IPS-15b (cell line): Measurements from ENCODE around the gene B2M.

ENCODE experiments used
- H3K27me3 ChIP-seq: one replicate; pipeline ENCODE4 v1.6.1; 2013; ENCODE audit warnings: low read length; ENCODE audit not compliant: control insufficient read depth, insufficient read depth
- H3K36me3 ChIP-seq: one replicate; pipeline ENCODE4 v1.6.1; 2013; ENCODE audit warnings: low read length; ENCODE audit not compliant: control insufficient read depth, insufficient read depth
- H3K4me1 ChIP-seq: one replicate; pipeline ENCODE4 v1.6.1; 2013; ENCODE audit warnings: mild to moderate bottlenecking, low read length; ENCODE audit not compliant: control insufficient read depth, insufficient read depth
- H3K4me3 ChIP-seq: one replicate; pipeline ENCODE4 v1.5.1; 2013; ENCODE audit warnings: low read depth, low read length
- H3K9ac ChIP-seq: one replicate; pipeline ENCODE4 v1.6.1; 2013; ENCODE audit warnings: low read depth, mild to moderate bottlenecking, low read length
- H3K9me3 ChIP-seq: one replicate; pipeline ENCODE4 v1.6.1; 2013; ENCODE audit warnings: mild to moderate bottlenecking, low read length; ENCODE audit not compliant: control insufficient read depth, insufficient read depth

The B2M gene

GRCh38 chr15:44711096-44711742, at the start of gene B2M, which contains the start of gene PATL2:
Gene B2M (plus strand): TSS chr15:44711517. CDS start chr15:44711547, 30 bp downstream.
Gene PATL2 (minus strand): TSS chr15:44711323. CDS start chr15:44676490, 34,833 bp downstream.
- peak within 1 kb of the TSS; percentile 79 for H3K9ac ChIP-seq
- peak within 1 kb of the TSS; percentile 91 for H3K4me3 ChIP-seq
- H3K36me3 ChIP-seq: peaks cover 4% of the 10 kb centered on the region
- peaks cover 4% of the 10 kb centered on the region for H3K27me3 ChIP-seq
- H3K9me3 ChIP-seq: no peaks in the 10 kb centered on the region
- no peaks in the 10 kb centered on the region for H3K4me1 ChIP-seq

DNA sequence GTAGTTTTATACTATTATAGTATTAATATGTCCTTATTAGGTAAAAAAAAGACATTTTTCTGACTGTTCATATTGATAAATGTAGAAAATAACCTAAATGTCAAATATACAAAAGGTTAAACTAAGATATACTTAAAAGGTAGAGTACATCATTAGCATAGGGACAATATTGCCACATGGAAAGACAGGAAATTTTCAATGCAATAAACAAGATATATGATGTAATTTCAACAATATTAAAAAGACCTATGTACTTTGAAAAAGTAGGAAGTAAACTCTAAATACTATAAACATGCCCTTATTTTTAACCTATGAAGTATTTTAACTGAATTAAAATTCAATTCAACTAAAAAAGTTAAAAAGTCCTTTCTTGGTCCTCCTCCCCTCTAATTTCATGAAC, 49.7 kb upstream of the B2M start:
- no peak overlapping the region for H3K9ac ChIP-seq
- H3K9me3 ChIP-seq: no peaks in the 10 kb centered on the region
- H3K4me3 ChIP-seq: no peak overlapping the region

DNA sequence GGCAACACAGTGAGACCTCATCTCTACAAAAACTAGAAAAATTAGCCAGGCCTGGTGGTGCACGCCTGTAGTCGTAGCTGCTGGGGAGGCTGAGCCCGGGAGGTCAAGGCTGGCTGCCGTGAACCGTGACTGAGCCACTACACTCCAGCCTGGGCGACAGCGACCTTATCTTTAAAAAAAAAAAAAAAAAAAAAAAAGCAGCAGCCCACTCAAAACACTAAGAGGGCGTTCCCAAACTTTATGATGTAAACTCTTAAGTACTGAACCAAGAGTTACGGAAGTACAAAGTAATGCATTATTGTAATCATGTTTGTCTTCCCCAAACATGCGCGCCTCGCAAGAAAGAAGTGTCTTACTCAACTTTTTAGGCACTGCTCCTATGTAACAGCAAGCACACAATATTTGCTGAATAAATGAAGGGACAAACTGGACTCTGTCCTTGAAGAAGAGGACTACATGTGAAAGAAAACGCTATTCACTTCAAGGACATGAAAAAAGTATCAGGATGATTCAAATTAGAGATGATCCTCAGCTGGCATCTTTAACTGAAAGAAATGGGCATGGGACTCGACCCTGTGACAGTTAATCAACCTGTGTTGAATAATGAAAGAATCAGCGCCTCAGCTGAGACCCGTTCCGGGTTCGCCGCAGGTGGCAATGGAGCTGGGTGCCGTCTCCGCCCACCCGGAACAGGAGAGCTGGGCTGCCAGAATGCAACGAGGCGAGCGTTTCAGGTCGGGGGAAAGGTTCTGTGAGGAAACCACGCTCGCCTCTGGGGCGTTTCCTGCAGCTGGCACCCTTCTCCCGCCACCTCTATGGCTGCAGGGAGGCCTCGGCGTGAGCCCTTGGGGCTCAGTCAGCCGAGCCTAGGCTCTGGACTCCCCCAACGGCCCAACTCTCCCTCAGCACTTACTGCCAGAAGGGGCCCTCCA, 48.6 kb upstream of the B2M start:
- peak overlapping the region; percentile 86 for H3K9ac ChIP-seq
- no peaks in the 10 kb centered on the region for H3K9me3 ChIP-seq
- no peaks in the 10 kb centered on the region for H3K36me3 ChIP-seq
- peaks cover 4% of the 10 kb centered on the region for H3K4me1 ChIP-seq
- no peaks in the 10 kb centered on the region for H3K27me3 ChIP-seq
- peak overlapping the region; percentile 95 for H3K4me3 ChIP-seq

More for the DNA sequence above, 49.7 kb upstream of the B2M start:
- Histone ChIP-seq H3K4me1 (peaks cover 4% of the 10 kb centered on the region), H3K27me3 (no peaks in the 10 kb centered on the region), H3K36me3 (no peaks in the 10 kb centered on the region)

DNA sequence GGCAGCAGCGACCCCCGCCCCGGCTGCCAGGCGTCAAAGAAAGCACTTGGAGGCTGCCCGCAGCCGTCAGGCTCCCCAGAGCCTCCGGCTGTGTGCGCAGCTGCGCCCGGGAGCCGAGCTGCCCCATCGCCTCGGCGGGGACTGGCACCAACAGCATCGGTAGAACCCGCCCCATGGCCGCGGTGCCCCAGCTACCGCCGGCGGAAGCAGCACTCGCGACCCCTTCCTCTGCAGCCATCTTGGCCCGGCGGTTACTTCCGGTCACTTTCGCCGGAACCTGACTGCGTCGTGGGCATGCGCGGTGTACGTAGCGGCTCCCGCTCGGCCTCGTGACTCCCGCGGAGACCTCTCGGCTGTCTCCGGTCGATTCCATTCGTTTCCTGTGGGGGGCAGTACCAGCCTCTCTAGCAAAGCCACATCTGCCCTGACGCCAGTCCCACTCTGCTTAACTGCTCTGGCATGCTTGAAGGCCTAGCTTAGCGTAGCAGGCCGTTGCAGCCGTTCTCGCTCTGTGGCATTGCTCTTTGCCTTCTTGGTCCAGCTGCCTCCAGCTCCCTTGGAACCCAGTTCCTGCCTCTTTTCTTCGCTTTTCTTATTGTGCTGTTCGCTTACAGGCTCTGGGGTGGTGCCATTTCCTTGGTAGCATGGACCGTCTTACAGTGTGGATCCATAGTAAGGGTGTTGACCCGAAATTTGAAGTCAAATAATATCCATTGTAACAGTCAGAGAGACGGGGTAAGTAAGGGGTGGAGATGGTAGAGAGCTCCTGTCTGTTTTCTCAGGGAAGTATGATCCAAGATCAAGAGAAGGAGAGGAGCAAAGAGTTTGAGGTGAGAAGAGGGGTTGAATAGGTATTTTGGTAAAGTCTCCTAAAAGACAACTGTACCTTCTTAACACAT, 47.7 kb upstream of the B2M start, which contains the start of gene SPG11:
TSS of gene SPG11 (minus strand) at position 253 of the 899 bp plus-strand sequence. CDS start at position 238, 15 bp downstream.
- Histone ChIP-seq H3K4me3 (peak within 1 kb of the TSS; percentile 95), H3K36me3 (no peaks in the 10 kb centered on the region), H3K27me3 (no peaks in the 10 kb centered on the region), H3K4me1 (peaks cover 4% of the 10 kb centered on the region), H3K9me3 (no peaks in the 10 kb centered on the region), H3K9ac (peak within 1 kb of the TSS; percentile 86)

GRCh38 chr15:44666210-44667038, 44.9 kb upstream of the B2M start:
- no peaks in the 10 kb centered on the region for H3K9me3 ChIP-seq
- H3K36me3 ChIP-seq: no peaks in the 10 kb centered on the region
- no peaks in the 10 kb centered on the region for H3K27me3 ChIP-seq
- no peak overlapping the region for H3K9ac ChIP-seq
- peaks cover 4% of the 10 kb centered on the region for H3K4me1 ChIP-seq
- no peak overlapping the region for H3K4me3 ChIP-seq

GRCh38 chr15:44667039-44667360, 44.3 kb upstream of the B2M start:
- Histone ChIP-seq H3K9ac (no peak overlapping the region), H3K4me3 (no peak overlapping the region), H3K9me3 (no peaks in the 10 kb centered on the region), H3K4me1 (peaks cover 4% of the 10 kb centered on the region), H3K27me3 (no peaks in the 10 kb centered on the region), H3K36me3 (no peaks in the 10 kb centered on the region)

- Histone ChIP-seq H3K9ac (no peak overlapping the region), H3K4me1 (peaks cover 4% of the 10 kb centered on the region), H3K27me3 (no peaks in the 10 kb centered on the region), H3K4me3 (no peak overlapping the region), H3K9me3 (no peaks in the 10 kb centered on the region), H3K36me3 (no peaks in the 10 kb centered on the region)
Measured at GRCh38 chr15:44668921-44669320, 42.4 kb upstream of the B2M start.

GRCh38 chr15:44670087-44670950, 41.0 kb upstream of the B2M start:
- no peak overlapping the region for H3K9ac ChIP-seq
- H3K36me3 ChIP-seq: no peaks in the 10 kb centered on the region
- no peaks in the 10 kb centered on the region for H3K9me3 ChIP-seq
- H3K4me1 ChIP-seq: no peaks in the 10 kb centered on the region
- no peaks in the 10 kb centered on the region for H3K27me3 ChIP-seq
- H3K4me3 ChIP-seq: no peak overlapping the region

DNA sequence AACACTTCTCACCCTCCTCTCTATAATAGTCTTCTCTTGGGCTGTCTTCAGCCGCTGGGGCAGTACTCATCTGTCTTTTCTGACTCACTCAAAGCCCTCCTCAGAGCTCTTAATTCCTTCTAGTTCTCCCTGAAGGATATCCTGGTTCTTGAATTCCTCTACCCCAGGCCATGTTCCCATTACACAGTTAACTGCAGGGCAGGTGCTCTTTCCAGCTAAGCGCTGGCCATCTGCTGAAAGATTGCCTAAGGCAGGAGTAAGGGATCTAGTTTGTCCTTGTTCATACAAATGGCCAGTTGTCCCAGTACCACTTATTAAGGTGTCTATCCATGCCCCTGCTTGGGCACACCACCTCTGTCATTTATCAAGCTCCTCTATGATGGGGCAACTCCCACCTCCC, 37.7 kb upstream of the B2M start:
- Histone ChIP-seq H3K36me3 (no peaks in the 10 kb centered on the region), H3K4me1 (no peaks in the 10 kb centered on the region), H3K9ac (no peak overlapping the region), H3K9me3 (no peaks in the 10 kb centered on the region), H3K4me3 (no peak overlapping the region), H3K27me3 (no peaks in the 10 kb centered on the region)

GRCh38 chr15:44675911-44676310, 35.4 kb upstream of the B2M start:
- Histone ChIP-seq H3K27me3 (no peaks in the 10 kb centered on the region), H3K9me3 (no peaks in the 10 kb centered on the region), H3K4me1 (no peaks in the 10 kb centered on the region), H3K36me3 (no peaks in the 10 kb centered on the region), H3K4me3 (no peak overlapping the region), H3K9ac (no peak overlapping the region)
